GM23338 (cell line): ENCODE data around the gene GABARAPL1. TPM values are rescaled to one million over a fixed set of nuclear protein-coding genes. Genes with fewer than 3 reads are reported as not detected.

ENCODE experiments used
- polyA plus RNA-seq: library from polyadenylated mRNA; unstranded; fragments of >200 nt; fragmentation: Nextera tagmentation; extraction: Ambion mirVana; gene quantifications from 2 replicates; pipeline ENCODE4 v1.2.1, GENCODE V29; 2016
- total RNA-seq: library from RNA; depleted of rRNA; stranded (reverse); fragments of >200 nt; shearing (Covaris generic); gene quantifications from 2 replicates; pipeline ENCODE4 v1.2.3, GENCODE V29; 2014; rRNA removed

Gene GABARAPL1
- total and polyA plus RNA-seq, 2 experiments from 2014 or later = 35.7 to 77.8 TPM

Other genes starting within 250 kb of the GABARAPL1 start
- not detected in 2 replicates for gene CLEC12A, start 241.5 kb upstream of the GABARAPL1 start, total RNA-seq
- not detected in 2 replicates for gene CLEC12A, start 241.5 kb upstream of the GABARAPL1 start, polyA plus RNA-seq
- not detected in 2 replicates for gene CLEC1B, start 213.8 kb upstream of the GABARAPL1 start, total RNA-seq
- not detected in 2 replicates for gene CLEC1B, start 213.8 kb upstream of the GABARAPL1 start, polyA plus RNA-seq
- gene CLEC12B, start 202.2 kb upstream of the GABARAPL1 start, total RNA-seq = not detected in 2 replicates
- not detected in 2 replicates for gene CLEC12B, start 202.2 kb upstream of the GABARAPL1 start, polyA plus RNA-seq
- gene CLEC9A, start 182.2 kb upstream of the GABARAPL1 start, total RNA-seq = not detected in 2 replicates
- gene CLEC9A, start 182.2 kb upstream of the GABARAPL1 start, polyA plus RNA-seq = not detected in 2 replicates
- gene CLEC1A, start 113.9 kb upstream of the GABARAPL1 start, total RNA-seq = 1.1 TPM in 1 of 2 replicates, not detected in the other
- 0.07 TPM in 1 of 2 replicates, not detected in the other for gene CLEC1A, start 113.9 kb upstream of the GABARAPL1 start, polyA plus RNA-seq
- gene CLEC7A, start 82.7 kb upstream of the GABARAPL1 start, total RNA-seq = not detected in 2 replicates
- 0.09 and 0.39 TPM in 2 replicates for gene CLEC7A, start 82.7 kb upstream of the GABARAPL1 start, polyA plus RNA-seq
- gene OLR1, start 40.7 kb upstream of the GABARAPL1 start, total RNA-seq = not detected in 2 replicates
- gene OLR1, start 40.7 kb upstream of the GABARAPL1 start, polyA plus RNA-seq = not detected in 2 replicates
- not detected in 2 replicates for gene TMEM52B, start 33.8 kb upstream of the GABARAPL1 start, total RNA-seq
- not detected in 2 replicates for gene TMEM52B, start 33.8 kb upstream of the GABARAPL1 start, polyA plus RNA-seq
- 0.03 TPM in 1 of 2 replicates, not detected in the other for gene KLRD1, start 95.0 kb downstream of the GABARAPL1 start, total RNA-seq
- gene KLRD1, start 95.0 kb downstream of the GABARAPL1 start, polyA plus RNA-seq = 0.02 and 0.27 TPM in 2 replicates
- not detected in 2 replicates for gene KLRK1, start 177.2 kb downstream of the GABARAPL1 start, total RNA-seq
- not detected in 2 replicates for gene KLRK1, start 177.2 kb downstream of the GABARAPL1 start, polyA plus RNA-seq
- not detected in 2 replicates for gene KLRC4, start 196.9 kb downstream of the GABARAPL1 start, total RNA-seq
- not detected in 2 replicates for gene KLRC4, start 196.9 kb downstream of the GABARAPL1 start, polyA plus RNA-seq
- gene KLRC3, start 207.7 kb downstream of the GABARAPL1 start, total RNA-seq = not detected in 2 replicates
- gene KLRC3, start 207.7 kb downstream of the GABARAPL1 start, polyA plus RNA-seq = not detected in 2 replicates
- gene KLRC2, start 223.1 kb downstream of the GABARAPL1 start, total RNA-seq = not detected in 2 replicates
- not detected in 2 replicates for gene KLRC2, start 223.1 kb downstream of the GABARAPL1 start, polyA plus RNA-seq
- not detected in 2 replicates for gene KLRC1, start 240.5 kb downstream of the GABARAPL1 start, total RNA-seq
- gene KLRC1, start 240.5 kb downstream of the GABARAPL1 start, polyA plus RNA-seq = not detected in 2 replicates